HCT116 (cell line): Measurements from ENCODE around the gene IL4. TPM values are rescaled to one million over a fixed set of nuclear protein-coding genes. Genes with fewer than 3 reads are reported as not detected.

ENCODE experiments used
- ATAC-seq: fragments of 200-7000 bp; cut with Tn5 transposase; 2 replicates; pipeline ENCODE4 v1.9.1; 2020; ENCODE audit warnings: mild to moderate bottlenecking, moderate library complexity
- BruUV-seq: library from RNA; stranded (reverse); fragments of 400-500 nt; replicated peaks from 2 replicates; lab custom pipeline; 2021; lab: Mats Ljungman, UMichigan
- CTCF ChIA-PET: fragments of 300-600 bp; sonication (Branson Sonifier 250); formaldehyde crosslinking; loops from one replicate; lab custom pipeline; 2021; ENCODE audit warnings: antibody characterized with exemption; lab: Charles Lee
- POLR2A ChIA-PET: fragments of 300-600, 350-600 bp; sonication (Branson Sonifier 250); formaldehyde crosslinking; loops from one replicate; lab custom pipeline; 2021; ENCODE audit warnings: antibody characterized with exemption; lab: Charles Lee
- RAD21 ChIA-PET, 2 experiments: fragments of 300-600 bp; sonication (Branson Sonifier 250); formaldehyde crosslinking; loops; one replicate each; lab custom pipeline; 2023; ENCODE audit warnings: low total read pairs in 2 of 2; ENCODE audit not compliant: uncharacterized antibody in 2 of 2, unreplicated experiment in 2 of 2, low non-redundant PET in 1 of 2; lab: Charles Lee
- DNase-seq: peaks from one replicate; pipeline ENCODE4 v3.0.0-alpha.2; 2010; ENCODE audit warnings: low read depth, low spot score
- H2AFZ ChIP-seq: fragments of 200-600 bp; shearing (Covaris generic), sonication (generic); 2 replicates; pipeline ENCODE4 v1.6.1; 2017; ENCODE audit warnings: low read depth, mixed run types, mixed read lengths, antibody characterized with exemption, low read length; ENCODE audit not compliant: poor library complexity, severe bottlenecking
- H3K27ac ChIP-seq: 2 replicates; pipeline ENCODE4 v1.5.1; 2012; ENCODE audit warnings: low read depth, low read length
- H3K27me3 ChIP-seq: fragments of 200-600 bp; sonication (generic); 2 replicates; pipeline ENCODE4 v1.6.1; 2016; ENCODE audit warnings: mixed run types, low read length, mixed read lengths; ENCODE audit not compliant: insufficient read depth
- H3K36me3 ChIP-seq, 2 experiments: fragments of 200-500 bp in 1 of 2; fragments of 200-600 bp in 1 of 2; sonication (Bioruptor generic) in 1 of 2; sonication (generic) in 1 of 2; 2 replicates each; pipeline versions ENCODE4 v1.5.1 to v1.6.1; 2014 to 2016; ENCODE audit warnings: low read length in 2 of 2, inconsistent platforms in 1 of 2, mixed read lengths in 1 of 2, mixed run types in 1 of 2; ENCODE audit not compliant: insufficient read depth in 2 of 2, control insufficient read depth in 1 of 2
- H3K4me1 ChIP-seq, 2 experiments: fragments of 200-600 bp in 1 of 2; sonication (generic) in 1 of 2; 2 replicates each; pipeline versions ENCODE4 v1.5.1 to v1.6.1; 2012 to 2017; ENCODE audit warnings: low read length in 2 of 2, inconsistent platforms in 1 of 2, mild to moderate bottlenecking in 1 of 2, mixed read lengths in 1 of 2, mixed run types in 1 of 2, moderate library complexity in 1 of 2; ENCODE audit not compliant: insufficient read depth in 2 of 2, control insufficient read depth in 1 of 2
- H3K4me2 ChIP-seq: fragments of 200-600 bp; sonication (generic); 2 replicates; pipeline ENCODE4 v1.6.1; 2017; ENCODE audit warnings: mixed run types, low read length, mixed read lengths
- H3K4me3 ChIP-seq, 2 experiments: fragments of 200-600 bp in 1 of 2; sonication (generic) in 1 of 2; replicated peaks in 1 of 2; 2 replicates each; pipeline ENCODE4 v1.5.1; 2011 to 2016; ENCODE audit warnings: low read length in 2 of 2, control low read depth in 1 of 2, low read depth in 1 of 2, mild to moderate bottlenecking in 1 of 2, mixed read lengths in 1 of 2, mixed run types in 1 of 2
- H3K79me2 ChIP-seq: fragments of 200-600 bp; sonication (generic); 2 replicates; pipeline ENCODE4 v1.6.1; 2017; ENCODE audit warnings: mild to moderate bottlenecking, mixed run types, low read length, moderate library complexity, mixed read lengths; ENCODE audit not compliant: insufficient read depth
- H3K9ac ChIP-seq: fragments of 200-600 bp; sonication (generic); 2 replicates; pipeline ENCODE4 v1.6.1; 2016; ENCODE audit warnings: low read length, mixed read lengths
- H3K9me2 ChIP-seq: fragments of 200-600 bp; sonication (generic), shearing (Covaris generic); 2 replicates; pipeline ENCODE4 v1.6.1; 2017; ENCODE audit warnings: mixed run types, mild to moderate bottlenecking, moderate library complexity; ENCODE audit not compliant: insufficient read depth
- H3K9me3 ChIP-seq, 2 experiments: fragments of 200-500 bp in 1 of 2; fragments of 200-600 bp in 1 of 2; sonication (Bioruptor generic) in 1 of 2; sonication (generic) in 1 of 2; 2 replicates each; pipeline ENCODE4 v1.6.1; 2014 to 2017; ENCODE audit warnings: low read length in 2 of 2, mixed read lengths in 2 of 2, inconsistent platforms in 1 of 2, low read depth in 1 of 2, mild to moderate bottlenecking in 1 of 2, mixed run types in 1 of 2, moderate library complexity in 1 of 2; ENCODE audit not compliant: control insufficient read depth in 1 of 2, insufficient read depth in 1 of 2
- H4K20me1 ChIP-seq: fragments of 200-600 bp; sonication (generic), shearing (Covaris generic); 2 replicates; pipeline ENCODE4 v1.6.1; 2017; ENCODE audit warnings: mixed run types, mild to moderate bottlenecking, moderate library complexity; ENCODE audit not compliant: insufficient read depth
- CEBPB ChIP-seq: IDR thresholded peaks from 2 replicates; pipeline ENCODE4 v1.6.1; 2012; ENCODE audit warnings: low read depth
- EGR1 ChIP-seq: IDR thresholded peaks from 2 replicates; pipeline ENCODE4 v1.6.1; 2012; ENCODE audit warnings: low read depth
- ELF1 ChIP-seq: IDR thresholded peaks from 2 replicates; pipeline ENCODE4 v1.6.1; 2012; ENCODE audit warnings: low read depth, borderline replicate concordance
- FOSL1 ChIP-seq: IDR thresholded peaks from 2 replicates; pipeline ENCODE4 v1.6.1; 2012; ENCODE audit warnings: low read depth
- POLR2A ChIP-seq: IDR thresholded peaks from 2 replicates; pipeline ENCODE4 v1.7.0; 2011; ENCODE audit warnings: borderline replicate concordance; ENCODE audit not compliant: insufficient read depth, insufficient read length; ENCODE audit errors: extremely low read depth
- POLR2AphosphoS5 ChIP-seq: IDR thresholded peaks from 2 replicates; pipeline ENCODE4 v1.6.1; 2011; ENCODE audit warnings: mild to moderate bottlenecking, low read depth, low read length, moderate library complexity
- RAD21 ChIP-seq: IDR thresholded peaks from 2 replicates; pipeline ENCODE4 v1.6.1; 2012; ENCODE audit warnings: low read depth, mild to moderate bottlenecking
- SIN3A ChIP-seq: IDR thresholded peaks from 2 replicates; pipeline ENCODE4 v1.6.1; 2012; ENCODE audit warnings: low read depth
- intact Hi-C: fragments of 100-400 bp; cut with micrococcal nuclease; formaldehyde crosslinking; loops from 2 replicates; pipeline ENCODE4 v1.10.0; 2022
- total RNA-seq: library from RNA; stranded (reverse); gene quantifications from one replicate; pipeline ENCODE4 v1.2.1, GENCODE V29; 2021; ENCODE audit not compliant: unreplicated experiment
- TF ChIP-seq, protein P1 (sequence below): IDR thresholded peaks from 2 replicates; pipeline ENCODE4 v1.6.1; 2012
- TF ChIP-seq, protein P2 (sequence below): IDR thresholded peaks from 2 replicates; pipeline ENCODE4 v1.6.1; 2011; ENCODE audit warnings: mild to moderate bottlenecking, low read length, moderate library complexity; ENCODE audit not compliant: insufficient replicate concordance; ENCODE audit errors: extremely low read depth

The IL4 gene
- total RNA-seq, 1 experiment from 2014 or later = not detected

DNA sequence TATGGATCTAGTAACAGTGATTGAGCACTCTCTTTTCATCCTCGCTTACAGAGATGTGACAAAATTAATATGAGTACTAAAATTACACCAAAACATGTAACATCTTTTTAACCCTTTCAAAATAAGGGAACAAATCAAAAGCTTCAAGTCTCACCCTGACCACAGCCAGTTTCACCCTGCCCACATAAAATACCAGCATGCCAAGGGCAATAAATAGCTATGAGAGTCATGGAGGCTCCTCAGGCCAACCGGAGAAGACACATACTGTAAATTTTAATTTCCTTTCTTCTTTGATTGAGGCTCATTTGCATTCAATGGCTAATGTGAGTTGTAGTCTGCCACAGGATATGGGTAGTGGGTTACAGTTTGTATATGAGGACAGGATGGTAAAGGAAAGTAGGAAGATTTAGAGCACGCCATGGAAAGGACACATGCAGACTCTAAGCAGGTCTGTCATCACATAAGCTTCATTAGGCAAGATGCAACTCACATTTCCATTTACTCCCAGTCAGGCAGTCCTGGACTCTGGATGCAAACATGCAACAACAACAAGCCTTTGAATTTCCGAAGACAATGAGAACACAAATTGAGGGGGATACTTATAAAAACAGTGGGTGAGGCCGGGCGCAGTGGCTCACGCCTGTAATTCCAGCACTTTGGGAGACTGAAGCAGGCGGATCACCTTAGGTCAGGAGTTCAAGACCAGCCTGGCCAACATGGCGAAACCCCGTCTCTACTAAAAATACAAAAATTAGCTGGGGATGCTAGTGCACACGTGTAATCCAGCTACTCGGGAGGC lies 11.3 kb downstream of the IL4 start:
- no TSS peak for BruUV-seq
- Histone ChIP-seq H3K4me1 (peaks cover 0 to 3% of the 10 kb centered on the region in 2 experiments; a peak in 1 of 4 replicates), H4K20me1 (no peaks in the 10 kb centered on the region)

More for the DNA sequence above, 11.3 kb downstream of the IL4 start:
- no peak for DNase-seq
- ChIA-PET POLR2A (no interaction called here), CTCF (no interaction called here), RAD21 (no interaction called here)
- Histone ChIP-seq H3K36me3 (no peaks in the 10 kb centered on the region), H2AFZ (no peak overlapping the region), H3K27me3 (no peaks in the 10 kb centered on the region), H3K4me3 (no peak overlapping the region), H3K79me2 (no peaks in the 10 kb centered on the region), H3K4me2 (no peak overlapping the region), H3K27ac (no peak overlapping the region), H3K9me2 (no peaks in the 10 kb centered on the region), H3K9me3 (no peaks in the 10 kb centered on the region), H3K9ac (no peak overlapping the region)
- no peak for ATAC-seq
- intact Hi-C loops = no loop called here
- TF ChIP-seq POLR2A (no peak), ELF1 (no peak), EGR1 (no peak), FOSL1 (no peak), RAD21 (no peak), SIN3A (no peak), CEBPB (no peak), POLR2AphosphoS5 (no peak)
- TF ChIP-seq, protein P1, sequence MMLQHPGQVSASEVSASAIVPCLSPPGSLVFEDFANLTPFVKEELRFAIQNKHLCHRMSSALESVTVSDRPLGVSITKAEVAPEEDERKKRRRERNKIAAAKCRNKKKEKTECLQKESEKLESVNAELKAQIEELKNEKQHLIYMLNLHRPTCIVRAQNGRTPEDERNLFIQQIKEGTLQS = no peak
- TF ChIP-seq, protein P2, sequence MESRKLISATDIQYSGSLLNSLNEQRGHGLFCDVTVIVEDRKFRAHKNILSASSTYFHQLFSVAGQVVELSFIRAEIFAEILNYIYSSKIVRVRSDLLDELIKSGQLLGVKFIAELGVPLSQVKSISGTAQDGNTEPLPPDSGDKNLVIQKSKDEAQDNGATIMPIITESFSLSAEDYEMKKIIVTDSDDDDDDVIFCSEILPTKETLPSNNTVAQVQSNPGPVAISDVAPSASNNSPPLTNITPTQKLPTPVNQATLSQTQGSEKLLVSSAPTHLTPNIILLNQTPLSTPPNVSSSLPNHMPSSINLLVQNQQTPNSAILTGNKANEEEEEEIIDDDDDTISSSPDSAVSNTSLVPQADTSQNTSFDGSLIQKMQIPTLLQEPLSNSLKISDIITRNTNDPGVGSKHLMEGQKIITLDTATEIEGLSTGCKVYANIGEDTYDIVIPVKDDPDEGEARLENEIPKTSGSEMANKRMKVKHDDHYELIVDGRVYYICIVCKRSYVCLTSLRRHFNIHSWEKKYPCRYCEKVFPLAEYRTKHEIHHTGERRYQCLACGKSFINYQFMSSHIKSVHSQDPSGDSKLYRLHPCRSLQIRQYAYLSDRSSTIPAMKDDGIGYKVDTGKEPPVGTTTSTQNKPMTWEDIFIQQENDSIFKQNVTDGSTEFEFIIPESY = no peak
